Measurements from ENCODE around the gene AP2S1.

AP2S1 gene

DNA sequence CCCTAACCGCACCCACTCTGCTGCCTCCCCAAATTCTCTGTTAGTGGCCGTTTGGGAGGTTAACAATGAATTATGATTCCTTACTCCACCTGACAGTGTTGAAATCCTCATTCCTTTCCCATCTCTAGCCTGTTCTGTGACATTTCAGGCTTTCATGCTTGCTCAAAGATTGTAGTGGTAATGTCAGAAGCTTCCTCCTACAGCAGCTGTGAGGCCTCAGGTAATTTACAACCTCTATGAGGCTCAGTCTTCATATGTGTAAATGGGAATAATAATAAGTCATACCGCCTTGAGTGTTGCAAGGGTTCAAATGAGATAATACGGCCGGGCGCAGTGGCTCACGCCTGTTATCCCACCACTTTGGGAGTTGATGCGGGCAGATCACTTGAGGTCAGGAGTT is 61.3 kb downstream of the AP2S1 start:
- DNase-seq: no peak
- CTCF ChIA-PET: interaction anchor here (1.4 to 1.9 kb wide), 3 partner anchors 24 to 51 kb away, joined by 4 to 12 read pairs (median 5); no protein-coding TSS in a partner anchor
- Mint-ChIP-seq H3K9me3 (no peaks in the 10 kb centered on the region), H3K36me3 (peaks cover 15% of the 10 kb centered on the region), H3K27ac (no peak overlapping the region), H3K4me3 (no peak overlapping the region), H3K4me1 (peaks cover 58% of the 10 kb centered on the region), H3K27me3 (peaks cover 18% of the 10 kb centered on the region)

DNA sequence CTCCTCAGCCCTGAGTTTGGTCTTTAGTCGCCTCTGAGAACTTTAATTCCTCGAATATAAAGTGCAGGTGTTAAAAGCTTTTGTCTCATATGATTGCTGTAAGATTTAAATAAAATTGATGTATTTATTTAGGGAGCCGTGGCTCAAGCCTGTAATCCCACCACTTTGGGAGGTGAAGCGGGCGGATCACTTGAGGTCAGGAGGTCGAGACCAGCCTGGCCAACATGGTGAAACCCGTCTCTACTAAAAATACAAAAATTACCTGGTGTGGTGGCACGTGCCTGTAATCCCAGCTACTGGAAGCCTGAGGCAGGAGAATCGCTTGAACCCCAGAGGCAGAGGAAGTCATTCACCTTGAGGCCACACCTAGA is 61.7 kb downstream of the AP2S1 start:
- peak overlapping the region; percentile 96 for H3K4me3 Mint-ChIP-seq
- peaks cover 14% of the 10 kb centered on the region for H3K27me3 Mint-ChIP-seq
- peaks cover 19% of the 10 kb centered on the region for H3K36me3 Mint-ChIP-seq
- H3K27ac Mint-ChIP-seq: no peak overlapping the region
- CTCF ChIA-PET: interaction anchor here (0.7 to 1.9 kb wide), 5 partner anchors 22 to 51 kb away, joined by 3 to 12 read pairs (median 5); no protein-coding TSS in a partner anchor
- no peaks in the 10 kb centered on the region for H3K9me3 Mint-ChIP-seq
- DNase-seq: no peak
- H3K4me1 Mint-ChIP-seq: peaks cover 62% of the 10 kb centered on the region

DNA sequence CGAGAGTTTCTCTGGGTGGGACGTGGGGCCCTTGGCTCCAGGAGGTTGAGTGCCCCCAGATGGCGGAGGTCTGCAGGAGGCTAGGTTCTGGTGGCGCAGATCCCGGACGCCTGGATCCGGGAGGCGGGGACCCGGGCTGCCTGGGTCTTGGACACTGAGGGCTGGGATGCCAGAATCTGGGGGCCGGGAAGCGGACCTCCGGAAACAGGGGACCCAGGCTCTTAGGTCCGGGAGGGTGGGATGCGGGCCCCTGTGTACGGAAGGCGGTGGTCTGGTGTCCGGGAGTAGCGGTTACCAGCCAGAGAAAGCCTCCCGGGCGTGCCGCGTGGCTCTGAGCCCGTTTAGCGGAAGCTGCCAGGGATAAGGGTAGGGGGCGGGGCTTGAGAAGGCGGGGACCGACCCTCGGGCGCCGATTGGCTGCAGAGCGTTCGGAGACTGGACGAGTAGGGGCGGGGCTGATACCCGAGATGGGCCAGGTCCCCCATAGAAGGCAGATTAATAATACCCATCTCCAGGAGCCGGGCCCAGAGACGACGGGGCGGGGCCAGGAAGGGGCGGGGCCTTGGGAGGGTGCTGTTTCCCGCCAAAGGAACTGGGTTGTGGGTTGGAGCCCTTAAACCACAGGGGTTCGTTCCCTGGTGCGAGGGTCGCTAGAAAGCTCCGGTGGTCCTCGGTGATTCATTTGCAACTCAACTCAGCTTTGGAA is 62.2 kb downstream of the AP2S1 start, which contains the start of gene SLC1A5:
Gene SLC1A5 (minus strand): TSS at position 333 of the 706 bp plus-strand sequence. CDS start 629 bp downstream, outside the sequence.
- Mint-ChIP-seq H3K27ac (peak within 1 kb of the TSS; percentile 93), H3K4me1 (peaks cover 67% of the 10 kb centered on the region), H3K27me3 (peaks cover 11% of the 10 kb centered on the region), H3K4me3 (peak within 1 kb of the TSS; percentile 96), H3K9me3 (no peaks in the 10 kb centered on the region), H3K36me3 (peaks cover 25% of the 10 kb centered on the region)
- CTCF ChIA-PET: interaction anchor here (0.7 to 1.9 kb wide), 5 partner anchors 21 to 52 kb away, joined by 3 to 12 read pairs (median 5); no protein-coding TSS in a partner anchor
- peak; percentile 99 for DNase-seq

Data from activated naive CD4-positive, alpha-beta T cell treated with anti-CD3 and anti-CD28 coated beads, Interleukin-2, amount 10 ng/mL, durations not matched to agents 7 days and 5 days (primary cell).